Measurements from ENCODE around the gene MX2.

DNA sequence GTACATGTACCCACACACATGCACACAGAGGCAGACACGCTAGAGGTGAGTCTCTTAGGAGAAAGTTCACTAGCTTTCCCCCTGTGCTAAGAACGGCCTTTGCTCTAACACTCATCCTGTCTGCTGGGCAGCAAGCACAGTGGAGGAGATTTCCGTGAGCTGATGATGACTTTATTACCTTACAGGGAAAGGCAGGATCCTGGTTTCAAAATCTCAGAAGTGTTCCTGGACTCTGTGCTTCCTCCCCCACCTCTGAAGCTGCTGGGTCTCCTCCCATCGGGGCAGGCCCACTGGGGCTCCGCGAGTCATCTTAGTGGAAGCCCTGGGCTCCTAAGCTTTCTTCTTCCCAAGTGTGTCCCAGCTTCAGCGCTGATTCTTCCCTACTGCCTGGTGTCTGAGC, 42.6 kb upstream of the MX2 start:
- TF ChIP-seq, protein P1, sequence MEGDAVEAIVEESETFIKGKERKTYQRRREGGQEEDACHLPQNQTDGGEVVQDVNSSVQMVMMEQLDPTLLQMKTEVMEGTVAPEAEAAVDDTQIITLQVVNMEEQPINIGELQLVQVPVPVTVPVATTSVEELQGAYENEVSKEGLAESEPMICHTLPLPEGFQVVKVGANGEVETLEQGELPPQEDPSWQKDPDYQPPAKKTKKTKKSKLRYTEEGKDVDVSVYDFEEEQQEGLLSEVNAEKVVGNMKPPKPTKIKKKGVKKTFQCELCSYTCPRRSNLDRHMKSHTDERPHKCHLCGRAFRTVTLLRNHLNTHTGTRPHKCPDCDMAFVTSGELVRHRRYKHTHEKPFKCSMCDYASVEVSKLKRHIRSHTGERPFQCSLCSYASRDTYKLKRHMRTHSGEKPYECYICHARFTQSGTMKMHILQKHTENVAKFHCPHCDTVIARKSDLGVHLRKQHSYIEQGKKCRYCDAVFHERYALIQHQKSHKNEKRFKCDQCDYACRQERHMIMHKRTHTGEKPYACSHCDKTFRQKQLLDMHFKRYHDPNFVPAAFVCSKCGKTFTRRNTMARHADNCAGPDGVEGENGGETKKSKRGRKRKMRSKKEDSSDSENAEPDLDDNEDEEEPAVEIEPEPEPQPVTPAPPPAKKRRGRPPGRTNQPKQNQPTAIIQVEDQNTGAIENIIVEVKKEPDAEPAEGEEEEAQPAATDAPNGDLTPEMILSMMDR (conservative IDR thresholded peaks at IDR 0.05; ENCODE audit: low read depth in 2 of 2): no peak
- TF ChIP-seq POLR2AphosphoS5 (IDR thresholded peaks at IDR 0.05; ENCODE audit: low read depth): no peak
- TF ChIP-seq, protein P2, sequence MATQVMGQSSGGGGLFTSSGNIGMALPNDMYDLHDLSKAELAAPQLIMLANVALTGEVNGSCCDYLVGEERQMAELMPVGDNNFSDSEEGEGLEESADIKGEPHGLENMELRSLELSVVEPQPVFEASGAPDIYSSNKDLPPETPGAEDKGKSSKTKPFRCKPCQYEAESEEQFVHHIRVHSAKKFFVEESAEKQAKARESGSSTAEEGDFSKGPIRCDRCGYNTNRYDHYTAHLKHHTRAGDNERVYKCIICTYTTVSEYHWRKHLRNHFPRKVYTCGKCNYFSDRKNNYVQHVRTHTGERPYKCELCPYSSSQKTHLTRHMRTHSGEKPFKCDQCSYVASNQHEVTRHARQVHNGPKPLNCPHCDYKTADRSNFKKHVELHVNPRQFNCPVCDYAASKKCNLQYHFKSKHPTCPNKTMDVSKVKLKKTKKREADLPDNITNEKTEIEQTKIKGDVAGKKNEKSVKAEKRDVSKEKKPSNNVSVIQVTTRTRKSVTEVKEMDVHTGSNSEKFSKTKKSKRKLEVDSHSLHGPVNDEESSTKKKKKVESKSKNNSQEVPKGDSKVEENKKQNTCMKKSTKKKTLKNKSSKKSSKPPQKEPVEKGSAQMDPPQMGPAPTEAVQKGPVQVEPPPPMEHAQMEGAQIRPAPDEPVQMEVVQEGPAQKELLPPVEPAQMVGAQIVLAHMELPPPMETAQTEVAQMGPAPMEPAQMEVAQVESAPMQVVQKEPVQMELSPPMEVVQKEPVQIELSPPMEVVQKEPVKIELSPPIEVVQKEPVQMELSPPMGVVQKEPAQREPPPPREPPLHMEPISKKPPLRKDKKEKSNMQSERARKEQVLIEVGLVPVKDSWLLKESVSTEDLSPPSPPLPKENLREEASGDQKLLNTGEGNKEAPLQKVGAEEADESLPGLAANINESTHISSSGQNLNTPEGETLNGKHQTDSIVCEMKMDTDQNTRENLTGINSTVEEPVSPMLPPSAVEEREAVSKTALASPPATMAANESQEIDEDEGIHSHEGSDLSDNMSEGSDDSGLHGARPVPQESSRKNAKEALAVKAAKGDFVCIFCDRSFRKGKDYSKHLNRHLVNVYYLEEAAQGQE (IDR thresholded peaks at IDR 0.05; ENCODE audit: unreplicated experiment): no peak
